Suprapubic skin (tissue), 4 donors: ENCODE data around the gene MRPL58. TPM values are rescaled to one million over a fixed set of nuclear protein-coding genes. Genes with fewer than 3 reads are reported as not detected.
"Not testable (repeated sequence)": the region's sequence is repeated elsewhere in the genome, so short reads cannot be mapped to it uniquely, and the experiment has no call there.

Experiments
- DNase-seq, 2 donors: peaks; one replicate each; pipeline ENCODE4 v3.0.0-alpha.2; 2019; ENCODE audit warnings: low spot score in 2 of 2
- H3K27ac ChIP-seq: fragments of 200-600 bp; sonication (generic); one replicate; pipeline ENCODE4 v1.5.1; 2019
- H3K27me3 ChIP-seq: fragments of 200-600 bp; sonication (generic); one replicate; pipeline ENCODE4 v1.5.1; 2019
- H3K36me3 ChIP-seq: fragments of 200-600 bp; sonication (generic); one replicate; pipeline ENCODE4 v1.5.1; 2019
- H3K4me1 ChIP-seq: fragments of 200-600 bp; sonication (generic); one replicate; pipeline ENCODE4 v1.5.1; 2019
- H3K4me3 ChIP-seq: fragments of 200-600 bp; sonication (generic); one replicate; pipeline ENCODE4 v1.5.1; 2019; ENCODE audit warnings: mild to moderate bottlenecking
- H3K9me3 ChIP-seq: fragments of 200-600 bp; sonication (generic); one replicate; pipeline ENCODE4 v1.5.1; 2019
- EP300 ChIP-seq: sonication (generic); formaldehyde crosslinking; IDR thresholded peaks from one replicate; pipeline ENCODE4 v1.6.1; 2017; ENCODE audit warnings: antibody characterized with exemption
- POLR2A ChIP-seq, 2 donors: fragments of 450-650 bp; IDR thresholded peaks; one replicate each; pipeline ENCODE4 v1.6.1; 2017; ENCODE audit warnings: antibody characterized with exemption in 2 of 2, mild to moderate bottlenecking in 2 of 2, moderate library complexity in 2 of 2
- POLR2AphosphoS5 ChIP-seq, 3 donors: sonication (generic); formaldehyde crosslinking; IDR thresholded peaks; one replicate each; pipeline ENCODE4 v1.6.1; 2017; ENCODE audit warnings: antibody characterized with exemption in 3 of 3
- WGBS: methylation state at CpG from one replicate; pipeline ENCODE4 v1.1.5; 2018; 5-methylcytosine and 5-hydroxymethylcytosine counted together
- total RNA-seq, 4 donors: library from RNA; depleted of rRNA; stranded (reverse); fragments of >200 nt; gene quantifications; one replicate each; pipeline ENCODE4 v1.1.0, GENCODE V29; 2016
- TF ChIP-seq, protein P1 (sequence below), 2 donors: fragments of 200-600 bp in 1 of 2; fragments of 450-650 bp in 1 of 2; sonication (generic) in 1 of 2; IDR thresholded peaks; one replicate each; pipeline ENCODE4 v1.5.1; 2016 to 2019; ENCODE audit warnings: antibody characterized with exemption in 2 of 2, mild to moderate bottlenecking in 1 of 2, moderate library complexity in 1 of 2

Gene MRPL58
- total RNA-seq, 4 donors from 2014 or later: 20.2 to 68.2 (median 46.7) TPM

GRCh38 chr17:75039238-75039637 lies 26.8 kb downstream of the MRPL58 start:
- peaks cover 22% of the 10 kb centered on the region for H3K4me1 ChIP-seq
- peaks cover 46% of the 10 kb centered on the region for H3K36me3 ChIP-seq
- 85% methylated on average over 5 of the region's 5 CpGs for WGBS
- H3K9me3 ChIP-seq: no peaks in the 10 kb centered on the region
- TF ChIP-seq EP300: no peak
- TF ChIP-seq, protein P1, sequence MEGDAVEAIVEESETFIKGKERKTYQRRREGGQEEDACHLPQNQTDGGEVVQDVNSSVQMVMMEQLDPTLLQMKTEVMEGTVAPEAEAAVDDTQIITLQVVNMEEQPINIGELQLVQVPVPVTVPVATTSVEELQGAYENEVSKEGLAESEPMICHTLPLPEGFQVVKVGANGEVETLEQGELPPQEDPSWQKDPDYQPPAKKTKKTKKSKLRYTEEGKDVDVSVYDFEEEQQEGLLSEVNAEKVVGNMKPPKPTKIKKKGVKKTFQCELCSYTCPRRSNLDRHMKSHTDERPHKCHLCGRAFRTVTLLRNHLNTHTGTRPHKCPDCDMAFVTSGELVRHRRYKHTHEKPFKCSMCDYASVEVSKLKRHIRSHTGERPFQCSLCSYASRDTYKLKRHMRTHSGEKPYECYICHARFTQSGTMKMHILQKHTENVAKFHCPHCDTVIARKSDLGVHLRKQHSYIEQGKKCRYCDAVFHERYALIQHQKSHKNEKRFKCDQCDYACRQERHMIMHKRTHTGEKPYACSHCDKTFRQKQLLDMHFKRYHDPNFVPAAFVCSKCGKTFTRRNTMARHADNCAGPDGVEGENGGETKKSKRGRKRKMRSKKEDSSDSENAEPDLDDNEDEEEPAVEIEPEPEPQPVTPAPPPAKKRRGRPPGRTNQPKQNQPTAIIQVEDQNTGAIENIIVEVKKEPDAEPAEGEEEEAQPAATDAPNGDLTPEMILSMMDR (IDR thresholded peaks at IDR 0.05): no peak
- TF ChIP-seq POLR2A (IDR thresholded peaks at IDR 0.05): no peak
- no peak for TF ChIP-seq POLR2AphosphoS5 (IDR thresholded peaks at IDR 0.05)
- no peak for DNase-seq
- no peak overlapping the region for H3K27ac ChIP-seq
- no peak overlapping the region for H3K4me3 ChIP-seq
- no peaks in the 10 kb centered on the region for H3K27me3 ChIP-seq

GRCh38 chr17:75041656-75042280 lies 29.3 kb downstream of the MRPL58 start:
- no peak for DNase-seq
- no peak overlapping the region for H3K4me3 ChIP-seq
- WGBS: 87% methylated on average over 11 of the region's 12 CpGs
- no peaks in the 10 kb centered on the region for H3K27me3 ChIP-seq
- TF ChIP-seq, protein P1 (IDR thresholded peaks at IDR 0.05): no peak
- TF ChIP-seq EP300 (no peak), POLR2A (IDR thresholded peaks at IDR 0.05) (no peak), POLR2AphosphoS5 (IDR thresholded peaks at IDR 0.05) (no peak)
- no peaks in the 10 kb centered on the region for H3K9me3 ChIP-seq
- peaks cover 46% of the 10 kb centered on the region for H3K36me3 ChIP-seq
- H3K4me1 ChIP-seq: peaks cover 14% of the 10 kb centered on the region
- no peak overlapping the region for H3K27ac ChIP-seq

GRCh38 chr17:75043789-75044188 lies 31.3 kb downstream of the MRPL58 start:
- not testable (repeated sequence) for H3K9me3 ChIP-seq, H3K27me3 ChIP-seq, H3K4me3 ChIP-seq, H3K27ac ChIP-seq, DNase-seq
- WGBS: 70% methylated on average over 5 of the region's 5 CpGs
- peaks cover 26% of the 10 kb centered on the region for H3K4me1 ChIP-seq
- peaks cover 35% of the 10 kb centered on the region for H3K36me3 ChIP-seq

- WGBS: 77% methylated on average over 7 of the region's 7 CpGs
- H3K36me3 ChIP-seq: peaks cover 26% of the 10 kb centered on the region
- no peaks in the 10 kb centered on the region for H3K27me3 ChIP-seq
- DNase-seq: no peak
- no peak for TF ChIP-seq POLR2A (IDR thresholded peaks at IDR 0.05)
- no peak for TF ChIP-seq POLR2AphosphoS5 (IDR thresholded peaks at IDR 0.05)
- TF ChIP-seq EP300: no peak
- TF ChIP-seq, protein P1 (IDR thresholded peaks at IDR 0.05): no peak
- no peak overlapping the region for H3K4me3 ChIP-seq
- H3K9me3 ChIP-seq: no peaks in the 10 kb centered on the region
- no peak overlapping the region for H3K27ac ChIP-seq
- H3K4me1 ChIP-seq: peaks cover 32% of the 10 kb centered on the region
These were observed 32.2 kb downstream of the MRPL58 start for GRCh38 chr17:75044716-75045115.

DNA sequence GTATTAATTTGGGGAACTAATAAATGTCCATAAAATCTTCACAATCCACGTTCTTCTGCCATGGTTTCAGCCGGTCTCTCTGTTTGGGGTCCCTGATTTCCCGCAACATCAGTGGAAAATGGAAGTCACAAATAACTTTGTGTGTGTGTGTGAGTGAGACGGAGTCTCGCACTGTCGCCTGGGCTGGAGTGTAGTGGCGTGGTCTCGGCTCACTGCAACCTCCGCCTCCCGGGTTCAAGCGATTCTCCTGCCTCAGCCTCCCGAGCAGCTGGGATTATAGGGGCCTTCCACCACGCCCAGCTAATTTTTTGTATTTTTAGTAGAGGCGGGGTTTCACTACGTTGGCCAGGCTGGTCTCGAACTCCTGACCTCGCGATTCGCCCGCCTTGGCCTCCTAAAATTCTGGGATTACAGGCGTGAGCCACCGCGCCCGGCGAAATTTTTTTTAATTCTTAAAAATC lies 33.5 kb downstream of the MRPL58 start:
- not testable (repeated sequence) for H3K27me3 ChIP-seq, H3K9me3 ChIP-seq, DNase-seq
- Histone ChIP-seq H3K4me1 (peaks cover 32% of the 10 kb centered on the region), H3K4me3 (peak overlapping the region; percentile 90), H3K36me3 (peaks cover 22% of the 10 kb centered on the region), H3K27ac (peak overlapping the region; percentile 97)
- 16% methylated on average over 22 of the region's 25 CpGs for WGBS

GRCh38 chr17:75046407-75047289 lies 34.2 kb downstream of the MRPL58 start, which contains the start of the genes ATP5PD and KCTD2:
TSS of gene ATP5PD (minus strand) at chr17:75046969. CDS start at chr17:75042650, 4,319 bp downstream.
TSS of gene KCTD2 (plus strand) at chr17:75047225. CDS start at chr17:75047251, 26 bp downstream.
- 3% methylated on average over 7 of the region's 72 CpGs for WGBS
- H3K27me3 ChIP-seq: no peaks in the 10 kb centered on the region
- no peaks in the 10 kb centered on the region for H3K9me3 ChIP-seq
- TF ChIP-seq EP300 (no peak), POLR2AphosphoS5 (IDR thresholded peaks at IDR 0.05) (peak; percentile 63 to 82 (median 73)), POLR2A (IDR thresholded peaks at IDR 0.05) (peak; percentile 85 to 95)
- TF ChIP-seq, protein P1 (IDR thresholded peaks at IDR 0.05): no peak
- peak within 1 kb of the TSS; percentile 90 for H3K4me3 ChIP-seq
- DNase-seq: peak; percentile 96 to 98
- H3K27ac ChIP-seq: peak within 1 kb of the TSS; percentile 97
- H3K36me3 ChIP-seq: peaks cover 19% of the 10 kb centered on the region
- peaks cover 32% of the 10 kb centered on the region for H3K4me1 ChIP-seq
